ENCODE data around the gene CLEC9A.

The CLEC9A gene

GRCh38 chr12:10015450-10015849 is 15.0 kb upstream of the CLEC9A start:
- Histone ChIP-seq H3K4me1 (ENCODE audit: control insufficient read depth, insufficient read depth, low read length) (no peaks in the 10 kb centered on the region), H3K4me3 (ENCODE audit: low read depth, low read length) (no peak overlapping the region), H3K27ac (ENCODE audit: extremely low read depth, low read depth, low read length) (no peak overlapping the region), H3K36me3 (ENCODE audit: control insufficient read depth in 2 of 2, insufficient read depth in 1 of 2, low read length in 2 of 2) (no peaks in the 10 kb centered on the region), H3K9me3 (ENCODE audit: control insufficient read depth, insufficient read depth, low read depth, low read length) (no peaks in the 10 kb centered on the region)
- ChIA-PET CTCF (interaction anchor here (0.7 to 1.3 kb wide), 2 partner anchors 265 to 289 kb away, joined by 3 to 4 read pairs; no protein-coding TSS in a partner anchor), POLR2A (no interaction called here)
- TF ChIP-seq SP3 (tag by site-specific recombination; IDR thresholded peaks at IDR 0.05) (no peak), ZNF10 (tag by site-specific recombination; IDR thresholded peaks at IDR 0.05) (no peak), ZNF701 (tag by site-specific recombination; IDR thresholded peaks at IDR 0.05) (no peak), ZNF707 (tag by site-specific recombination; IDR thresholded peaks at IDR 0.05) (no peak), ZNF660 (tag by site-specific recombination; IDR thresholded peaks at IDR 0.05) (no peak)

DNA sequence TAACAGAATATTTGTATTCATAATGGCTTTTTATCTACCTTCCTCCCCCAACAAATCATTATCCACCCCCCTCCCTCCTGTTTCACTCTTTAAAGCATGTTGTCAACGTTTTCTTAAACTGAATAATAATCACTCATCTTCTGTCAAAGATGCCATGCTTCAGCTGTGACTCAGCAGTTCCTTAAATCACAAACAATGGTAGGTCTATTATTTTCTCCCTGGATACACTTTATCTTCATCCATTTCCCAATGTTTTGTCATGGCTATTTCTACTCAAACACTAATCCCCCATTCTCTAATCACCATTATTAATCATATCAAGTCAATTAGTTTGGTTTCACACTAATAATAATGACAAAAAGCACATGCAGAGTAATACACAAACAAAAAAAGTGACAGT is 13.6 kb upstream of the CLEC9A start:
- POLR2A ChIA-PET: no interaction called here
- TF ChIP-seq GLIS1 (tag by site-specific recombination; IDR thresholded peaks at IDR 0.05) (no peak), ZNF416 (tag by site-specific recombination; IDR thresholded peaks at IDR 0.05) (no peak), ZNF114 (tag by site-specific recombination; IDR thresholded peaks at IDR 0.05) (no peak), ZBTB11 (tag by site-specific recombination; conservative IDR thresholded peaks at IDR 0.05; ENCODE audit: low read depth) (no peak), ZNF24 (tag by site-specific recombination; IDR thresholded peaks at IDR 0.05) (no peak), ZNF555 (tag by site-specific recombination; conservative IDR thresholded peaks at IDR 0.05) (no peak), BCL11A (tag by site-specific recombination; IDR thresholded peaks at IDR 0.05; ENCODE audit: low read depth) (no peak), IKZF3 (tag by site-specific recombination; IDR thresholded peaks at IDR 0.05) (no peak), PATZ1 (tag by site-specific recombination; IDR thresholded peaks at IDR 0.05) (no peak), MYNN (tag by site-specific recombination; IDR thresholded peaks at IDR 0.05; ENCODE audit: borderline replicate concordance) (no peak), PRDM6 (tag by site-specific recombination; IDR thresholded peaks at IDR 0.05) (no peak), ZNF629 (tag by site-specific recombination; IDR thresholded peaks at IDR 0.05) (no peak), ZNF223 (tag by site-specific recombination; IDR thresholded peaks at IDR 0.05) (no peak)
- TF ChIP-seq, protein P1, sequence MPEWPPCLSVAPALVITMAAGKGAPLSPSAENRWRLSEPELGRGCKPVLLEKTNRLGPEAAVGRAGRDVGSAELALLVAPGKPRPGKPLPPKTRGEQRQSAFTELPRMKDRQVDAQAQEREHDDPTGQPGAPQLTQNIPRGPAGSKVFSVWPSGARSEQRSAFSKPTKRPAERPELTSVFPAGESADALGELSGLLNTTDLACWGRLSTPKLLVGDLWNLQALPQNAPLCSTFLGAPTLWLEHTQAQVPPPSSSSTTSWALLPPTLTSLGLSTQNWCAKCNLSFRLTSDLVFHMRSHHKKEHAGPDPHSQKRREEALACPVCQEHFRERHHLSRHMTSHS (tag by site-specific recombination; IDR thresholded peaks at IDR 0.05): no peak
- TF ChIP-seq, protein P2, sequence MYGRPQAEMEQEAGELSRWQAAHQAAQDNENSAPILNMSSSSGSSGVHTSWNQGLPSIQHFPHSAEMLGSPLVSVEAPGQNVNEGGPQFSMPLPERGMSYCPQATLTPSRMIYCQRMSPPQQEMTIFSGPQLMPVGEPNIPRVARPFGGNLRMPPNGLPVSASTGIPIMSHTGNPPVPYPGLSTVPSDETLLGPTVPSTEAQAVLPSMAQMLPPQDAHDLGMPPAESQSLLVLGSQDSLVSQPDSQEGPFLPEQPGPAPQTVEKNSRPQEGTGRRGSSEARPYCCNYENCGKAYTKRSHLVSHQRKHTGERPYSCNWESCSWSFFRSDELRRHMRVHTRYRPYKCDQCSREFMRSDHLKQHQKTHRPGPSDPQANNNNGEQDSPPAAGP (tag by site-specific recombination; IDR thresholded peaks at IDR 0.05): no peak
- TF ChIP-seq, protein P3, sequence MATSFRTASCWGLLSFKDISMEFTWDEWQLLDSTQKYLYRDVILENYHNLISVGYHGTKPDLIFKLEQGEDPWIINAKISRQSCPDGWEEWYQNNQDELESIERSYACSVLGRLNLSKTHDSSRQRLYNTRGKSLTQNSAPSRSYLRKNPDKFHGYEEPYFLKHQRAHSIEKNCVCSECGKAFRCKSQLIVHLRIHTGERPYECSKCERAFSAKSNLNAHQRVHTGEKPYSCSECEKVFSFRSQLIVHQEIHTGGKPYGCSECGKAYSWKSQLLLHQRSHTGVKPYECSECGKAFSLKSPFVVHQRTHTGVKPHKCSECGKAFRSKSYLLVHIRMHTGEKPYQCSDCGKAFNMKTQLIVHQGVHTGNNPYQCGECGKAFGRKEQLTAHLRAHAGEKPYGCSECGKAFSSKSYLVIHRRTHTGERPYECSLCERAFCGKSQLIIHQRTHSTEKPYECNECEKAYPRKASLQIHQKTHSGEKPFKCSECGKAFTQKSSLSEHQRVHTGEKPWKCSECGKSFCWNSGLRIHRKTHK (tag by site-specific recombination; IDR thresholded peaks at IDR 0.05): no peak
- Histone ChIP-seq H3K4me3 (ENCODE audit: low read depth, low read length) (no peak overlapping the region), H3K9me3 (ENCODE audit: control insufficient read depth, insufficient read depth, low read depth, low read length) (no peaks in the 10 kb centered on the region), H3K36me3 (ENCODE audit: control insufficient read depth in 2 of 2, insufficient read depth in 1 of 2, low read length in 2 of 2) (no peaks in the 10 kb centered on the region), H3K4me1 (ENCODE audit: control insufficient read depth, insufficient read depth, low read length) (no peaks in the 10 kb centered on the region), H3K27ac (ENCODE audit: extremely low read depth, low read depth, low read length) (no peak overlapping the region)
- CTCF ChIA-PET: interaction anchor here (0.6 kb wide), 1 partner anchor 350 kb away, joined by 4 read pairs; no protein-coding TSS in a partner anchor

Data from HEK293 (cell line).